Tibial artery (tissue), 4 donors: ENCODE data around the gene GOLPH3L.
"Not testable (repeated sequence)": the region's sequence is repeated elsewhere in the genome, so short reads cannot be mapped to it uniquely, and the experiment has no call there.

Experiments
- DNase-seq, 2 donors: peaks; one replicate each; pipeline ENCODE4 v3.0.0-alpha.2; 2019
- H3K27ac ChIP-seq, 2 donors: fragments of 200-600 bp; sonication (generic) in 1 of 2; 1 replicate in 1 of 2; 2 replicates in 1 of 2; pipeline ENCODE4 v1.5.1; 2018 to 2019; ENCODE audit warnings: mild to moderate bottlenecking in 1 of 2
- H3K27me3 ChIP-seq, 2 donors: fragments of 200-600 bp; sonication (generic) in 1 of 2; one replicate each; pipeline versions ENCODE4 v1.5.1 to v1.6.0; 2016 to 2019
- H3K36me3 ChIP-seq, 3 donors: fragments of 200-600 bp; sonication (generic) in 2 of 3; one replicate each; pipeline ENCODE4 v1.5.1; 2016 to 2019; ENCODE audit warnings: mild to moderate bottlenecking in 2 of 3
- H3K4me1 ChIP-seq, 4 donors: fragments of 200-600 bp; sonication (generic) in 2 of 4; 1 replicate in 3 of 4; 2 replicates in 1 of 4; pipeline ENCODE4 v1.5.1; 2016 to 2019
- H3K4me3 ChIP-seq, 2 donors: fragments of 200-600 bp; sonication (generic) in 1 of 2; 1 replicate in 1 of 2; 2 replicates in 1 of 2; pipeline ENCODE4 v1.5.1; 2018 to 2019; ENCODE audit warnings: mild to moderate bottlenecking in 2 of 2
- H3K9me3 ChIP-seq, 3 donors: fragments of 200-600 bp; sonication (generic) in 1 of 3; one replicate each; pipeline ENCODE4 v1.5.1; 2016 to 2019
- CTCF ChIP-seq, 2 experiments: fragments of 200-600 bp in 1 of 2; fragments of 450-650 bp in 1 of 2; IDR thresholded peaks; one replicate each; pipeline ENCODE4 v1.5.1; 2017 to 2019; ENCODE audit warnings: antibody characterized with exemption in 2 of 2, mild to moderate bottlenecking in 1 of 2, moderate library complexity in 1 of 2
- intact Hi-C: fragments of 100-400 bp; cut with DNase I; formaldehyde crosslinking; loops from one replicate; pipeline ENCODE4 v1.15.0; 2023; ENCODE audit warnings: low total_unique reads

The GOLPH3L gene

GRCh38 chr1:150718225-150718891, 21.4 kb upstream of the GOLPH3L start:
- no peaks in the 10 kb centered on the region for H3K36me3 ChIP-seq
- H3K9me3 ChIP-seq, result no peaks in the 10 kb centered on the region
- H3K27me3 ChIP-seq, result no peaks in the 10 kb centered on the region
- intact Hi-C loops, result no loop called here
- TF ChIP-seq CTCF (IDR thresholded peaks at IDR 0.05), result no peak
- H3K27ac ChIP-seq, result no peak overlapping the region
- H3K4me1 ChIP-seq, result no peaks in the 10 kb centered on the region
- DNase-seq, result no peak
- H3K4me3 ChIP-seq, result no peak overlapping the region

GRCh38 chr1:150709031-150709430, 12.1 kb upstream of the GOLPH3L start:
- intact Hi-C loops, H3K4me3 ChIP-seq, DNase-seq, H3K27ac ChIP-seq, H3K27me3 ChIP-seq, H3K4me1 ChIP-seq, H3K36me3 ChIP-seq, H3K9me3 ChIP-seq: not testable (repeated sequence)

GRCh38 chr1:150708595-150708994, 11.6 kb upstream of the GOLPH3L start:
- Histone ChIP-seq H3K27ac (no peak overlapping the region), H3K36me3 (no peaks in the 10 kb centered on the region), H3K9me3 (no peaks in the 10 kb centered on the region), H3K4me1 (no peaks in the 10 kb centered on the region), H3K4me3 (no peak overlapping the region), H3K27me3 (no peaks in the 10 kb centered on the region)
- intact Hi-C loops, result no loop called here
- DNase-seq, result no peak
- TF ChIP-seq CTCF (IDR thresholded peaks at IDR 0.05), result no peak

GRCh38 chr1:150706091-150706490, 9.1 kb upstream of the GOLPH3L start:
- DNase-seq, result no peak
- H3K27me3 ChIP-seq, result no peaks in the 10 kb centered on the region
- intact Hi-C loops, result no loop called here
- H3K4me3 ChIP-seq, result no peak overlapping the region
- no peak overlapping the region for H3K27ac ChIP-seq
- H3K36me3 ChIP-seq, result no peaks in the 10 kb centered on the region
- no peaks in the 10 kb centered on the region for H3K4me1 ChIP-seq
- no peaks in the 10 kb centered on the region for H3K9me3 ChIP-seq
- TF ChIP-seq CTCF (IDR thresholded peaks at IDR 0.05), result no peak

GRCh38 chr1:150703427-150703826, 6.5 kb upstream of the GOLPH3L start:
- H3K27ac ChIP-seq, result no peak overlapping the region
- no peaks in the 10 kb centered on the region for H3K4me1 ChIP-seq
- TF ChIP-seq CTCF (IDR thresholded peaks at IDR 0.05), result no peak
- no peak overlapping the region for H3K4me3 ChIP-seq
- no peaks in the 10 kb centered on the region for H3K9me3 ChIP-seq
- no peaks in the 10 kb centered on the region for H3K36me3 ChIP-seq
- H3K27me3 ChIP-seq, result no peaks in the 10 kb centered on the region
- intact Hi-C loops, result no loop called here
- no peak for DNase-seq

GRCh38 chr1:150696590-150696989, 364 bp downstream of the GOLPH3L start:
- Histone ChIP-seq H3K4me1 (peaks cover 0 to 17% (median 9%) of the 10 kb centered on the region in 4 donors), H3K4me3 (peak overlapping the region; percentile 70 to 72), H3K27me3 (no peaks in the 10 kb centered on the region), H3K27ac (peak overlapping the region; percentile 76 to 80), H3K9me3 (no peaks in the 10 kb centered on the region), H3K36me3 (peaks cover 17 to 30% (median 22%) of the 10 kb centered on the region in 3 donors)
- no peak for TF ChIP-seq CTCF (IDR thresholded peaks at IDR 0.05)
- DNase-seq, result no peak
- intact Hi-C loops, result no loop called here
